ENCODE data around the gene SENP2. TPM values are rescaled to one million over a fixed set of nuclear protein-coding genes. Genes with fewer than 3 reads are reported as not detected.

The SENP2 gene
- total RNA-seq, 1 experiment from 2014 or later = 56.9 TPM

DNA sequence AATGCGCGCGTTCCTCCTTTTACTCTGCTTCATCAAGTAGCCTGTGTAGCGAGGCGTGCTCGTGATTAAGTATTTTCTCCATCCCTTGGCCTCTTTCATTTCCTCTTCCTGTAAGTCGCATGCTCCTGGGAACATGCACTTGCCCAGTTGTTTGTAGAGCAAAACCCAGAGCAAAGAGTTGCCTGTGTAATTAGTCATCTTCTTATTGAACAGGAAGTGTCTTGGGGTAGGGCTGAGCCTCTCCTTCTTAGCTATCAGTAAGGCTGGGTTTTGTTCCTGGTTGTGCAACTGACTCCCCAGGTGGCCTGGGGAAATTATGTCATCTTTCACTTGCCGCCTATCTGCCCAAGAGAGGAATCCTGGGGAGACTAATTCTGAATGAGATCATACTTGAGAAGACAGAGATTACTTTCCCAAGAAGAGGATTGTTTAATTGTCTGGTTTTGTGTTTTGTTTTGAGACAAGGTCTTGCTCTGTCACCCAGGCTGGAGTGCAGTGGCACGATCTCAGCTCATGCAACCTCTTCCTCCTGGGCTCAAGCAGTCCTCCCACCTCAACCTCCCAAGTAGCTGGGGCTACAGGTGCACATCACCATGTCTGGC lies 48.6 kb upstream of the SENP2 start:
- POLR2A ChIA-PET = interaction anchor here (0.6 kb wide), 1 partner anchor 705 kb away, joined by 3 read pairs; no protein-coding TSS in a partner anchor
- ATAC-seq (no peak), DNase-seq (ENCODE audit: low spot score) (no peak)
- Mint-ChIP-seq H3K27me3 (ENCODE audit: low read depth) (no peaks in the 10 kb centered on the region), H3K4me1 (no peaks in the 10 kb centered on the region; the same call in 1 of the 2 replicates), H3K27ac (no peak overlapping the region; the same call in 1 of the 2 replicates), H3K9me3 (no peaks in the 10 kb centered on the region), H3K4me3 (no peak overlapping the region), H3K36me3 (no peaks in the 10 kb centered on the region)
- CTCF ChIA-PET = interaction anchor here (0.5 kb wide), 1 partner anchor 79 kb away, joined by 3 read pairs; no protein-coding TSS in a partner anchor
- no peak for TF ChIP-seq ZNF219 (CRISPR knock-in tag; IDR thresholded peaks at IDR 0.05; ENCODE audit: borderline replicate concordance)
- TF ChIP-seq ZSCAN18 (CRISPR knock-in tag; IDR thresholded peaks at IDR 0.05) = no peak
- no peak for TF ChIP-seq ATF3 (CRISPR knock-in tag; conservative IDR thresholded peaks at IDR 0.05)
- no peak for TF ChIP-seq USF1 (CRISPR knock-in tag; IDR thresholded peaks at IDR 0.05)
- no peak for TF ChIP-seq TEAD4 (CRISPR knock-in tag; IDR thresholded peaks at IDR 0.05)
- no peak for TF ChIP-seq NR3C1 (CRISPR knock-in tag; conservative IDR thresholded peaks at IDR 0.05; ENCODE audit: low read depth)
- no peak for TF ChIP-seq NFATC4 (CRISPR knock-in tag; IDR thresholded peaks at IDR 0.05)
- no peak for TF ChIP-seq FOXP4 (CRISPR knock-in tag; IDR thresholded peaks at IDR 0.05)
- no peak for TF ChIP-seq TEAD1 (CRISPR knock-in tag; IDR thresholded peaks at IDR 0.05)
- TF ChIP-seq ESRRA (CRISPR knock-in tag; IDR thresholded peaks at IDR 0.05; ENCODE audit: borderline replicate concordance) = no peak
- no peak for TF ChIP-seq JAZF1 (CRISPR knock-in tag; IDR thresholded peaks at IDR 0.05)
- TF ChIP-seq ZNF396 (CRISPR knock-in tag; IDR thresholded peaks at IDR 0.05; ENCODE audit: borderline replicate concordance) = no peak
- no peak for TF ChIP-seq TP53 (CRISPR knock-in tag; IDR thresholded peaks at IDR 0.05)
- TF ChIP-seq KAT7 (CRISPR knock-in tag; IDR thresholded peaks at IDR 0.05; ENCODE audit: borderline replicate concordance) = no peak

GRCh38 chr3:185539934-185540333 lies 46.2 kb upstream of the SENP2 start:
- ChIA-PET CTCF (interaction anchor here (0.7 to 1.7 kb wide), 3 partner anchors 12 to 36 kb away, joined by 3 to 8 read pairs (median 3); partner anchors contain the start of gene LIPH), POLR2A (no interaction called here)
- H3K27me3 Mint-ChIP-seq (ENCODE audit: low read depth) = no peaks in the 10 kb centered on the region

More at GRCh38 chr3:185539934-185540333, 46.2 kb upstream of the SENP2 start:
- DNase-seq (ENCODE audit: low spot score) (no peak), ATAC-seq (no peak)
- no peak for TF ChIP-seq ATF3 (CRISPR knock-in tag; conservative IDR thresholded peaks at IDR 0.05)
- no peak for TF ChIP-seq MLX (CRISPR knock-in tag; IDR thresholded peaks at IDR 0.05)
- TF ChIP-seq, protein P1, sequence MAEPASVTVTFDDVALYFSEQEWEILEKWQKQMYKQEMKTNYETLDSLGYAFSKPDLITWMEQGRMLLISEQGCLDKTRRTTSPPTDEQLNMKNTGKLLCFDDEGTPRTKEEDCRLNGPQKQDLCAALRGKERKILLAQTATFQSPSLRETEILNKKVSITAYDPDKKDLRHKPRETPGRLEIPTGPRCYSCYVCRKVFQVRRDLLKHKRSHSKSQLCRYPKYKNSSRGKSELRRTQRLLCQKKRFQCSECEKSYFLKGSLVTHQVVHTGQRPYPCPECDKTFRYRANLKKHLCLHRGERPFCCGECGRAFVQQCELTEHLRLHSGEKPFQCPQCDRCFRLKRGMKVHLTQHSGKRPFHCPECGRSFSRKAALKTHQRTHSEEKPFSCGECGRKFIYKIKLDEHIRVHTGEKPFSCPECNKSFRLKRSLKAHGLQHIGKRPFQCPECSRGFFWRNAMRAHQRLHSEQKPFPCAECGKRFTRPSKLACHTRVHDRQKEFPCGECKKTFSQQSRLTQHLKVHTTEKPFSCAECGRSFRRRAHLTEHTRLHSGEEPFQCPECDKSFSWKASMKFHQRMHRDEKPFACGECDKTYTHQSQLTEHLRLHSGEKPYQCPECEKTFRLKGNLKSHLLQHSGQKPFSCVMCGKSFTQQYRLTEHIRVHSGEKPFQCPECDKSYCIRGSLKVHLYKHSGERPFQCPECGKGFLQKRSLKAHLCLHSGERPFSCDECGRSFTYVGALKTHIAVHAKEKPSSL (CRISPR knock-in tag; conservative IDR thresholded peaks at IDR 0.05) = no peak
- H3K9me3 Mint-ChIP-seq = no peaks in the 10 kb centered on the region
- no peak overlapping the region for H3K4me3 Mint-ChIP-seq
- H3K4me1 Mint-ChIP-seq = no peaks in the 10 kb centered on the region; the same call in 1 of the 2 replicates
- no peaks in the 10 kb centered on the region for H3K36me3 Mint-ChIP-seq
- H3K27ac Mint-ChIP-seq = no peak overlapping the region
